SK-N-SH treated with all-trans-retinoic acid at 6 μM for 48 hours (cell line): ENCODE data around the gene EDEM3.

Source experiments
- ATAC-seq: fragments of 200-7000 bp; cut with Tn5 transposase; 3 replicates; pipeline ENCODE4 v1.9.1; 2020; ENCODE audit warnings: mild to moderate bottlenecking, moderate library complexity
- ARNTL ChIP-seq: fragments of 450-650 bp; formaldehyde crosslinking; IDR thresholded peaks from 2 replicates; pipeline ENCODE4 v1.5.0; 2020; ENCODE audit warnings: low read depth, mild to moderate bottlenecking, moderate library complexity, borderline replicate concordance
- BACH2 ChIP-seq: fragments of 250-450 bp; sonication (Bioruptor Pico); IDR thresholded peaks from 2 replicates; pipeline ENCODE4 v1.9.0; 2021; ENCODE audit warnings: mild to moderate bottlenecking, borderline replicate concordance
- CREB5 ChIP-seq: fragments of 250-450 bp; sonication (Bioruptor Pico); IDR thresholded peaks from 2 replicates; pipeline ENCODE4 v1.5.1; 2020; ENCODE audit warnings: low read depth, mild to moderate bottlenecking, moderate library complexity
- CSRNP3 ChIP-seq: fragments of 250-450 bp; sonication (Bioruptor Pico); IDR thresholded peaks from 2 replicates; pipeline ENCODE4 v1.5.1; 2021; ENCODE audit warnings: mild to moderate bottlenecking, moderate library complexity
- ESRRG ChIP-seq: fragments of 250-450 bp; sonication (Bioruptor Pico); IDR thresholded peaks from 2 replicates; pipeline ENCODE4 v1.6.1; 2021; ENCODE audit warnings: mild to moderate bottlenecking
- ISL1 ChIP-seq: fragments of 250-450 bp; sonication (Bioruptor Pico); IDR thresholded peaks from 2 replicates; pipeline ENCODE4 v2.1.2; 2022; ENCODE audit warnings: mild to moderate bottlenecking, moderate library complexity
- PATZ1 ChIP-seq: fragments of 250-450 bp; sonication (Bioruptor Pico); IDR thresholded peaks from 2 replicates; pipeline ENCODE4 v1.8.0; 2020; ENCODE audit warnings: mild to moderate bottlenecking, moderate library complexity, borderline replicate concordance
- POU6F1 ChIP-seq: fragments of 250-450 bp; sonication (Bioruptor Pico); IDR thresholded peaks from 2 replicates; pipeline ENCODE4 v1.8.0; 2021; ENCODE audit warnings: low read depth, mild to moderate bottlenecking, moderate library complexity, borderline replicate concordance
- PPARA ChIP-seq: fragments of 250-450 bp; sonication (Bioruptor Pico); IDR thresholded peaks from 2 replicates; pipeline ENCODE4 v1.5.0; 2020; ENCODE audit warnings: mild to moderate bottlenecking, borderline replicate concordance
- RARB ChIP-seq: fragments of 250-450 bp; sonication (Bioruptor Pico); IDR thresholded peaks from 2 replicates; pipeline ENCODE4 v1.8.0; 2021; ENCODE audit warnings: mild to moderate bottlenecking, moderate library complexity
- SNAI2 ChIP-seq: fragments of 250-450 bp; sonication (Bioruptor Pico); IDR thresholded peaks from 2 replicates; pipeline ENCODE4 v1.5.0; 2020; ENCODE audit warnings: mild to moderate bottlenecking, moderate library complexity
- TOX ChIP-seq: fragments of 250-450 bp; sonication (Bioruptor Pico); IDR thresholded peaks from 2 replicates; pipeline ENCODE4 v1.8.0; 2021; ENCODE audit warnings: mild to moderate bottlenecking, moderate library complexity, borderline replicate concordance
- TSHZ2 ChIP-seq: fragments of 250-450 bp; sonication (Bioruptor Pico); IDR thresholded peaks from 2 replicates; pipeline ENCODE4 v1.5.0; 2020; ENCODE audit warnings: mild to moderate bottlenecking, moderate library complexity
- ZC3H10 ChIP-seq: fragments of 250-450 bp; sonication (Bioruptor Pico); IDR thresholded peaks from 2 replicates; pipeline ENCODE4 v1.5.1; 2021; ENCODE audit warnings: mild to moderate bottlenecking, moderate library complexity

Gene EDEM3

GRCh38 chr1:184803180-184803492 lies 48.5 kb upstream of the EDEM3 start:
- ATAC-seq, result peak; percentile 37
- TF ChIP-seq ZC3H10 (CRISPR knock-in tag) (peak; percentile 83; the same call in 1 of the 2 replicates), TOX (CRISPR knock-in tag) (peak; percentile 79; the same call in 1 of the 2 replicates), CREB5 (CRISPR knock-in tag) (no peak), PATZ1 (CRISPR knock-in tag) (peak; percentile 4; the same call in 1 of the 2 replicates)
- TF ChIP-seq, all 23 proteins: peak for 3

- TF ChIP-seq PPARA (CRISPR knock-in tag) (no peak), ARNTL (no peak), POU6F1 (CRISPR knock-in tag) (peak; percentile 24; the same call in 1 of the 2 replicates), PATZ1 (CRISPR knock-in tag) (peak; percentile 52; the same call in 1 of the 2 replicates), RARB (CRISPR knock-in tag) (peak; percentile 78)
- peak; percentile 44 for ATAC-seq
Observed at GRCh38 chr1:184802354-184803179, 47.9 kb upstream of the EDEM3 start.

- peak; percentile 60 for ATAC-seq
Observed at GRCh38 chr1:184801503-184801902, 46.8 kb upstream of the EDEM3 start.

GRCh38 chr1:184800876-184801275 lies 46.2 kb upstream of the EDEM3 start:
- ATAC-seq, result no peak
- TF ChIP-seq SNAI2 (CRISPR knock-in tag) (no peak), TSHZ2 (CRISPR knock-in tag) (no peak), POU6F1 (CRISPR knock-in tag) (no peak), ISL1 (no peak), PPARA (CRISPR knock-in tag) (no peak), ESRRG (CRISPR knock-in tag) (no peak), CSRNP3 (CRISPR knock-in tag) (no peak), RARB (CRISPR knock-in tag) (no peak), BACH2 (CRISPR knock-in tag) (no peak)

More at GRCh38 chr1:184801503-184801902, 46.8 kb upstream of the EDEM3 start:
- peak; percentile 57; the same call in 1 of the 2 replicates for TF ChIP-seq TOX (CRISPR knock-in tag)
- TF ChIP-seq CREB5 (CRISPR knock-in tag), result no peak
- peak; percentile 30; the same call in 1 of the 2 replicates for TF ChIP-seq RARB (CRISPR knock-in tag)
